Measurements from ENCODE around the gene CNTN4.

The CNTN4 gene

GRCh38 chr3:2872884-2873283 lies 774.2 kb downstream of the CNTN4 start:
- Histone ChIP-seq H2BK15ac (ENCODE audit: low read length) (no peak overlapping the region), H3K14ac (ENCODE audit: low read length) (no peak overlapping the region), H4K91ac (ENCODE audit: low read depth, low read length, poor library complexity) (no peak overlapping the region), H3K27ac (replicated peaks; ENCODE audit: low read length) (no peak overlapping the region), H3K18ac (ENCODE audit: low read length) (no peak overlapping the region), H2AFZ (ENCODE audit: low read length) (no peak overlapping the region), H3K9me3 (replicated peaks in 1 of 2; ENCODE audit: control insufficient read depth in 2 of 2, insufficient read depth in 1 of 2, low read depth in 1 of 2, low read length in 2 of 2) (no peaks in the 10 kb centered on the region), H4K8ac (ENCODE audit: low read depth, low read length) (no peak overlapping the region), H3K27me3 (ENCODE audit: control insufficient read depth in 3 of 3, insufficient read depth in 3 of 3, low read depth in 1 of 3, low read length in 3 of 3) (no peaks in the 10 kb centered on the region), H3K4me3 (ENCODE audit: low read length in 2 of 2) (no peak overlapping the region), H3K4me1 (ENCODE audit: control insufficient read depth in 2 of 2, insufficient read depth in 1 of 2, low read depth in 1 of 2, low read length in 2 of 2) (no peaks in the 10 kb centered on the region), H3K36me3 (replicated peaks in 1 of 2; ENCODE audit: control insufficient read depth in 2 of 2, insufficient read depth in 2 of 2, low read length in 2 of 2) (no peaks in the 10 kb centered on the region), H2AK5ac (ENCODE audit: low read depth, low read length) (no peak overlapping the region), H2BK12ac (ENCODE audit: low read length) (no peak overlapping the region), H3K9ac (ENCODE audit: low read depth, low read length, poor library complexity) (no peak overlapping the region), H3K79me1 (ENCODE audit: low read depth, low read length) (no peaks in the 10 kb centered on the region), H2BK5ac (ENCODE audit: low read length) (no peak overlapping the region), H3K23ac (ENCODE audit: low read depth, low read length, poor library complexity) (no peak overlapping the region), H2BK120ac (ENCODE audit: low read depth, low read length) (no peak overlapping the region), H3K4me2 (ENCODE audit: insufficient read depth, low read length, poor library complexity, severe bottlenecking) (no peak overlapping the region), H3K4ac (ENCODE audit: low read length) (no peak overlapping the region)
- no CpG with 5 or more reads among the region's 2 CpGs for WGBS, 2 donors (ENCODE audit: extremely low coverage in 2 of 2, insufficient read length in 2 of 2, insufficient replicate concordance in 1 of 2)
- DNase-seq (ENCODE audit: low spot score) = no peak

GRCh38 chr3:2873986-2874385 lies 775.3 kb downstream of the CNTN4 start:
- no peak overlapping the region for H3K4ac ChIP-seq (ENCODE audit: low read length)
- H3K9ac ChIP-seq (ENCODE audit: low read depth, low read length, poor library complexity) = no peak overlapping the region
- no peak overlapping the region for H2BK15ac ChIP-seq (ENCODE audit: low read length)
- H3K4me2 ChIP-seq (ENCODE audit: insufficient read depth, low read length, poor library complexity, severe bottlenecking) = no peak overlapping the region
- no peak overlapping the region for H2BK5ac ChIP-seq (ENCODE audit: low read length)
- WGBS, 2 donors (ENCODE audit: extremely low coverage in 2 of 2, insufficient read length in 2 of 2, insufficient replicate concordance in 1 of 2) = no CpG with 5 or more reads among the region's 2 CpGs
- H3K14ac ChIP-seq (ENCODE audit: low read length) = no peak overlapping the region
- H4K91ac ChIP-seq (ENCODE audit: low read depth, low read length, poor library complexity) = no peak overlapping the region
- no peaks in the 10 kb centered on the region for H3K4me1 ChIP-seq (ENCODE audit: control insufficient read depth in 2 of 2, insufficient read depth in 1 of 2, low read depth in 1 of 2, low read length in 2 of 2)
- H3K79me1 ChIP-seq (ENCODE audit: low read depth, low read length) = no peaks in the 10 kb centered on the region
- no peak overlapping the region for H2BK12ac ChIP-seq (ENCODE audit: low read length)
- no peak overlapping the region for H2AK5ac ChIP-seq (ENCODE audit: low read depth, low read length)
- H3K27me3 ChIP-seq (ENCODE audit: control insufficient read depth in 3 of 3, insufficient read depth in 3 of 3, low read depth in 1 of 3, low read length in 3 of 3) = no peaks in the 10 kb centered on the region
- no peaks in the 10 kb centered on the region for H3K36me3 ChIP-seq (replicated peaks in 1 of 2; ENCODE audit: control insufficient read depth in 2 of 2, insufficient read depth in 2 of 2, low read length in 2 of 2)
- H3K9me3 ChIP-seq (replicated peaks in 1 of 2; ENCODE audit: control insufficient read depth in 2 of 2, insufficient read depth in 1 of 2, low read depth in 1 of 2, low read length in 2 of 2) = no peaks in the 10 kb centered on the region
- DNase-seq (ENCODE audit: low spot score) = no peak
- H2BK120ac ChIP-seq (ENCODE audit: low read depth, low read length) = no peak overlapping the region
- H3K4me3 ChIP-seq (ENCODE audit: low read length in 2 of 2) = no peak overlapping the region
- no peak overlapping the region for H3K23ac ChIP-seq (ENCODE audit: low read depth, low read length, poor library complexity)
- no peak overlapping the region for H2AFZ ChIP-seq (ENCODE audit: low read length)
- no peak overlapping the region for H3K18ac ChIP-seq (ENCODE audit: low read length)
- no peak overlapping the region for H4K8ac ChIP-seq (ENCODE audit: low read depth, low read length)
- H3K27ac ChIP-seq (replicated peaks; ENCODE audit: low read length) = no peak overlapping the region

GRCh38 chr3:2875699-2876098 lies 777.0 kb downstream of the CNTN4 start:
- no peak overlapping the region for H3K18ac ChIP-seq (ENCODE audit: low read length)
- no peak overlapping the region for H2BK12ac ChIP-seq (ENCODE audit: low read length)
- no peak overlapping the region for H2AFZ ChIP-seq (ENCODE audit: low read length)
- no peak overlapping the region for H2AK5ac ChIP-seq (ENCODE audit: low read depth, low read length)
- H2BK15ac ChIP-seq (ENCODE audit: low read length) = no peak overlapping the region
- no peak overlapping the region for H4K8ac ChIP-seq (ENCODE audit: low read depth, low read length)
- H4K91ac ChIP-seq (ENCODE audit: low read depth, low read length, poor library complexity) = no peak overlapping the region
- no peaks in the 10 kb centered on the region for H3K36me3 ChIP-seq (replicated peaks in 1 of 2; ENCODE audit: control insufficient read depth in 2 of 2, insufficient read depth in 2 of 2, low read length in 2 of 2)
- H3K79me1 ChIP-seq (ENCODE audit: low read depth, low read length) = no peaks in the 10 kb centered on the region
- no peaks in the 10 kb centered on the region for H3K27me3 ChIP-seq (ENCODE audit: control insufficient read depth in 3 of 3, insufficient read depth in 3 of 3, low read depth in 1 of 3, low read length in 3 of 3)
- H3K4me3 ChIP-seq (ENCODE audit: low read length in 2 of 2) = no peak overlapping the region
- H3K4me1 ChIP-seq (ENCODE audit: control insufficient read depth in 2 of 2, insufficient read depth in 1 of 2, low read depth in 1 of 2, low read length in 2 of 2) = no peaks in the 10 kb centered on the region
- no peak overlapping the region for H3K27ac ChIP-seq (replicated peaks; ENCODE audit: low read length)
- H3K9me3 ChIP-seq (replicated peaks in 1 of 2; ENCODE audit: control insufficient read depth in 2 of 2, insufficient read depth in 1 of 2, low read depth in 1 of 2, low read length in 2 of 2) = no peaks in the 10 kb centered on the region
- DNase-seq (ENCODE audit: low spot score) = no peak
- WGBS, 2 donors (ENCODE audit: extremely low coverage in 2 of 2, insufficient read length in 2 of 2, insufficient replicate concordance in 1 of 2) = no CpG with 5 or more reads among the region's 3 CpGs
- no peak overlapping the region for H3K23ac ChIP-seq (ENCODE audit: low read depth, low read length, poor library complexity)
- no peak overlapping the region for H3K4me2 ChIP-seq (ENCODE audit: insufficient read depth, low read length, poor library complexity, severe bottlenecking)
- H2BK5ac ChIP-seq (ENCODE audit: low read length) = no peak overlapping the region
- H3K9ac ChIP-seq (ENCODE audit: low read depth, low read length, poor library complexity) = no peak overlapping the region
- H3K4ac ChIP-seq (ENCODE audit: low read length) = no peak overlapping the region
- no peak overlapping the region for H3K14ac ChIP-seq (ENCODE audit: low read length)
- no peak overlapping the region for H2BK120ac ChIP-seq (ENCODE audit: low read depth, low read length)

GRCh38 chr3:2876362-2876761 lies 777.7 kb downstream of the CNTN4 start:
- no peak overlapping the region for H2BK120ac ChIP-seq (ENCODE audit: low read depth, low read length)
- no peak overlapping the region for H3K18ac ChIP-seq (ENCODE audit: low read length)
- no peak overlapping the region for H3K27ac ChIP-seq (replicated peaks; ENCODE audit: low read length)
- H3K23ac ChIP-seq (ENCODE audit: low read depth, low read length, poor library complexity) = no peak overlapping the region
- DNase-seq (ENCODE audit: low spot score) = no peak
- H2BK15ac ChIP-seq (ENCODE audit: low read length) = no peak overlapping the region
- no peak overlapping the region for H3K4ac ChIP-seq (ENCODE audit: low read length)
- no peaks in the 10 kb centered on the region for H3K9me3 ChIP-seq (replicated peaks in 1 of 2; ENCODE audit: control insufficient read depth in 2 of 2, insufficient read depth in 1 of 2, low read depth in 1 of 2, low read length in 2 of 2)
- no peak overlapping the region for H3K4me2 ChIP-seq (ENCODE audit: insufficient read depth, low read length, poor library complexity, severe bottlenecking)
- H2BK5ac ChIP-seq (ENCODE audit: low read length) = no peak overlapping the region
- H3K4me1 ChIP-seq (ENCODE audit: control insufficient read depth in 2 of 2, insufficient read depth in 1 of 2, low read depth in 1 of 2, low read length in 2 of 2) = no peaks in the 10 kb centered on the region
- no peak overlapping the region for H2AK5ac ChIP-seq (ENCODE audit: low read depth, low read length)
- no peaks in the 10 kb centered on the region for H3K27me3 ChIP-seq (ENCODE audit: control insufficient read depth in 3 of 3, insufficient read depth in 3 of 3, low read depth in 1 of 3, low read length in 3 of 3)
- H4K91ac ChIP-seq (ENCODE audit: low read depth, low read length, poor library complexity) = no peak overlapping the region
- H3K14ac ChIP-seq (ENCODE audit: low read length) = no peak overlapping the region
- no CpG with 5 or more reads among the region's 2 CpGs for WGBS, 2 donors (ENCODE audit: extremely low coverage in 2 of 2, insufficient read length in 2 of 2, insufficient replicate concordance in 1 of 2)
- H3K9ac ChIP-seq (ENCODE audit: low read depth, low read length, poor library complexity) = no peak overlapping the region
- no peak overlapping the region for H3K4me3 ChIP-seq (ENCODE audit: low read length in 2 of 2)
- H2AFZ ChIP-seq (ENCODE audit: low read length) = no peak overlapping the region
- no peaks in the 10 kb centered on the region for H3K79me1 ChIP-seq (ENCODE audit: low read depth, low read length)
- H4K8ac ChIP-seq (ENCODE audit: low read depth, low read length) = no peak overlapping the region
- no peaks in the 10 kb centered on the region for H3K36me3 ChIP-seq (replicated peaks in 1 of 2; ENCODE audit: control insufficient read depth in 2 of 2, insufficient read depth in 2 of 2, low read length in 2 of 2)
- H2BK12ac ChIP-seq (ENCODE audit: low read length) = no peak overlapping the region

Measured in neuronal stem cell (in vitro differentiated cells).